Neural crest cell (in vitro differentiated cells): ENCODE results near the gene GCG. TPM values are rescaled to one million over a fixed set of nuclear protein-coding genes. Genes with fewer than 3 reads are reported as not detected.

Experiments used
- DNase-seq: peaks from one replicate; pipeline ENCODE4 v3.0.0; 2021; ENCODE audit warnings: low read depth, mixed read lengths, low spot score
- H3K27ac Mint-ChIP-seq: one replicate; pipeline ENCODE4 v1.8.0; 2021; ENCODE audit warnings: mild to moderate bottlenecking, mixed read lengths; ENCODE audit not compliant: unreplicated experiment
- H3K27me3 Mint-ChIP-seq: 2 replicates; pipeline ENCODE4 v1.8.0; 2021; ENCODE audit warnings: low read depth, mild to moderate bottlenecking, mixed read lengths
- H3K36me3 Mint-ChIP-seq: 2 replicates; pipeline ENCODE4 v1.8.0; 2021; ENCODE audit warnings: low read depth, mild to moderate bottlenecking, mixed read lengths
- H3K4me1 Mint-ChIP-seq: 2 replicates; pipeline ENCODE4 v1.8.0; 2021; ENCODE audit warnings: mixed read lengths
- H3K4me3 Mint-ChIP-seq: one replicate; pipeline ENCODE4 v1.8.0; 2021; ENCODE audit warnings: mild to moderate bottlenecking, mixed read lengths
- H3K9me3 Mint-ChIP-seq: 2 replicates; pipeline ENCODE4 v1.8.0; 2021; ENCODE audit warnings: mixed read lengths
- total RNA-seq: library from RNA; stranded (reverse); gene quantifications from 2 replicates; pipeline ENCODE4 v1.2.1, GENCODE V29; 2021
- TF ChIP-seq, protein P1 (sequence below): fragments of 200-600 bp; sonication (generic); conservative IDR thresholded peaks from 2 replicates; pipeline ENCODE4 v1.5.0; 2021; ENCODE audit warnings: antibody characterized with exemption, mild to moderate bottlenecking

GCG gene
- total RNA-seq, 1 donor from 2014 or later = not detected

- Mint-ChIP-seq H3K4me3 (no peak overlapping the region), H3K27me3 (peaks cover 24% of the 10 kb centered on the region), H3K4me1 (no peaks in the 10 kb centered on the region), H3K27ac (no peak overlapping the region), H3K9me3 (no peaks in the 10 kb centered on the region), H3K36me3 (no peaks in the 10 kb centered on the region)
- TF ChIP-seq, protein P1, sequence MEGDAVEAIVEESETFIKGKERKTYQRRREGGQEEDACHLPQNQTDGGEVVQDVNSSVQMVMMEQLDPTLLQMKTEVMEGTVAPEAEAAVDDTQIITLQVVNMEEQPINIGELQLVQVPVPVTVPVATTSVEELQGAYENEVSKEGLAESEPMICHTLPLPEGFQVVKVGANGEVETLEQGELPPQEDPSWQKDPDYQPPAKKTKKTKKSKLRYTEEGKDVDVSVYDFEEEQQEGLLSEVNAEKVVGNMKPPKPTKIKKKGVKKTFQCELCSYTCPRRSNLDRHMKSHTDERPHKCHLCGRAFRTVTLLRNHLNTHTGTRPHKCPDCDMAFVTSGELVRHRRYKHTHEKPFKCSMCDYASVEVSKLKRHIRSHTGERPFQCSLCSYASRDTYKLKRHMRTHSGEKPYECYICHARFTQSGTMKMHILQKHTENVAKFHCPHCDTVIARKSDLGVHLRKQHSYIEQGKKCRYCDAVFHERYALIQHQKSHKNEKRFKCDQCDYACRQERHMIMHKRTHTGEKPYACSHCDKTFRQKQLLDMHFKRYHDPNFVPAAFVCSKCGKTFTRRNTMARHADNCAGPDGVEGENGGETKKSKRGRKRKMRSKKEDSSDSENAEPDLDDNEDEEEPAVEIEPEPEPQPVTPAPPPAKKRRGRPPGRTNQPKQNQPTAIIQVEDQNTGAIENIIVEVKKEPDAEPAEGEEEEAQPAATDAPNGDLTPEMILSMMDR = peak; percentile 81
- peak; percentile 48 for DNase-seq
Measured at GRCh38 chr2:162153608-162154224, 1.7 kb upstream of the GCG start.

DNA sequence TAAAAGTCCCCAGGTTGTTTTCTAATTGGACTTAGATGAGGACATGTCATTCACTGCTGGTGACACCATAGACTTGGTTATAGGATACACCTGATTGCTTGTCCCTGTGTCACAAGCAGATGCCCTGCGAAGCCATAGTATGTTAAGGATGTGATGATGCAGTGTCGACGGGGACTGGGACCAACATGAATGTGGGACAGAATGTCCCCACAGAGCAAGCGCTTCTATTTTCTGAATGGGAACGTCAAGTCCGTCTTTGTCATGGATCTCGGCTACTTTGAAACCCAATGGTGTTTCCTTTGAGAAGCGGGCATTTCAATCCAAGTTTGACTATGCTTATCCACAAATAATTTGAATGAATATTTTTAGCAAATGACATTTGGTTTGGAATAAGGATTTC, 2.1 kb downstream of the GCG start:
- no peaks in the 10 kb centered on the region for H3K9me3 Mint-ChIP-seq
- peaks cover 39% of the 10 kb centered on the region for H3K27me3 Mint-ChIP-seq
- no peak overlapping the region for H3K4me3 Mint-ChIP-seq
- H3K36me3 Mint-ChIP-seq = no peaks in the 10 kb centered on the region
- no peak overlapping the region for H3K27ac Mint-ChIP-seq
- DNase-seq = no peak
- H3K4me1 Mint-ChIP-seq = no peaks in the 10 kb centered on the region
- TF ChIP-seq, protein P1 = no peak

DNA sequence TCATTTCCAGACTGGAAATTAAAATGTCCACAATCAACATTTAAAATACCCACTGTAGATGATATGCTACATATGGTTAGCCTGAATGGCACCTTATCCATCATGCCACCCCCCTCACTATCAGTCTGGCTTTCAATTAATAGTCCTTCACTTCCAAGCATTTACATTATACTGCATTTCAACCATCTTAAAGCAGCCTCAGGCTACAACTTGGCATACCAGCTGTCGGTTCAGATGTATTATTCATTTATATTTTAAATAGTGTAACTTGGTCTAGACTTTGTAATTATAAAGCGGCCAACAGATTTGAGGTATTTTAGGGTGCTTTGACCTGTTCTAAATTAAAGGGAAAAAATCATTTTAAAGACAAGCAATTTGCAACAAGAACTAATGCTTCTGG, 2.6 kb downstream of the GCG start:
- H3K36me3 Mint-ChIP-seq = no peaks in the 10 kb centered on the region

GRCh38 chr2:162148956-162149355, 3.1 kb downstream of the GCG start:
- Mint-ChIP-seq H3K27ac (no peak overlapping the region), H3K4me1 (no peaks in the 10 kb centered on the region), H3K4me3 (no peak overlapping the region), H3K27me3 (peaks cover 37% of the 10 kb centered on the region), H3K9me3 (no peaks in the 10 kb centered on the region), H3K36me3 (no peaks in the 10 kb centered on the region)
- no peak for DNase-seq
- TF ChIP-seq, protein P1 = no peak

More for the DNA sequence above, 2.6 kb downstream of the GCG start:
- Mint-ChIP-seq H3K27me3 (peaks cover 39% of the 10 kb centered on the region), H3K4me1 (no peaks in the 10 kb centered on the region), H3K4me3 (no peak overlapping the region), H3K9me3 (no peaks in the 10 kb centered on the region), H3K27ac (no peak overlapping the region)
- TF ChIP-seq, protein P1 = no peak
- no peak for DNase-seq

GRCh38 chr2:162143969-162144368, 8.1 kb downstream of the GCG start:
- Mint-ChIP-seq H3K4me3 (no peak overlapping the region), H3K27ac (no peak overlapping the region), H3K4me1 (no peaks in the 10 kb centered on the region), H3K27me3 (peaks cover 15% of the 10 kb centered on the region), H3K9me3 (no peaks in the 10 kb centered on the region), H3K36me3 (no peaks in the 10 kb centered on the region)
- no peak for DNase-seq
- TF ChIP-seq, protein P1 = no peak
